ENCODE measurements around the gene PPP2R2C.

PPP2R2C gene

GRCh38 chr4:6287017-6287788 lies 185.2 kb downstream of the PPP2R2C start:
- no peak for DNase-seq (ENCODE audit: low read depth)
- TF ChIP-seq, protein P1, sequence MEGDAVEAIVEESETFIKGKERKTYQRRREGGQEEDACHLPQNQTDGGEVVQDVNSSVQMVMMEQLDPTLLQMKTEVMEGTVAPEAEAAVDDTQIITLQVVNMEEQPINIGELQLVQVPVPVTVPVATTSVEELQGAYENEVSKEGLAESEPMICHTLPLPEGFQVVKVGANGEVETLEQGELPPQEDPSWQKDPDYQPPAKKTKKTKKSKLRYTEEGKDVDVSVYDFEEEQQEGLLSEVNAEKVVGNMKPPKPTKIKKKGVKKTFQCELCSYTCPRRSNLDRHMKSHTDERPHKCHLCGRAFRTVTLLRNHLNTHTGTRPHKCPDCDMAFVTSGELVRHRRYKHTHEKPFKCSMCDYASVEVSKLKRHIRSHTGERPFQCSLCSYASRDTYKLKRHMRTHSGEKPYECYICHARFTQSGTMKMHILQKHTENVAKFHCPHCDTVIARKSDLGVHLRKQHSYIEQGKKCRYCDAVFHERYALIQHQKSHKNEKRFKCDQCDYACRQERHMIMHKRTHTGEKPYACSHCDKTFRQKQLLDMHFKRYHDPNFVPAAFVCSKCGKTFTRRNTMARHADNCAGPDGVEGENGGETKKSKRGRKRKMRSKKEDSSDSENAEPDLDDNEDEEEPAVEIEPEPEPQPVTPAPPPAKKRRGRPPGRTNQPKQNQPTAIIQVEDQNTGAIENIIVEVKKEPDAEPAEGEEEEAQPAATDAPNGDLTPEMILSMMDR (conservative IDR thresholded peaks at IDR 0.05; ENCODE audit: low read depth, low read length): no peak
- no peak overlapping the region for H3K4me3 ChIP-seq (ENCODE audit: low read depth, low read length)

- TF ChIP-seq, protein P1 (conservative IDR thresholded peaks at IDR 0.05; ENCODE audit: low read depth, low read length): no peak
- DNase-seq (ENCODE audit: low read depth): no peak
- no peak overlapping the region for H3K4me3 ChIP-seq (ENCODE audit: low read depth, low read length)
These were observed 189.1 kb downstream of the PPP2R2C start for GRCh38 chr4:6283282-6283681.

DNA sequence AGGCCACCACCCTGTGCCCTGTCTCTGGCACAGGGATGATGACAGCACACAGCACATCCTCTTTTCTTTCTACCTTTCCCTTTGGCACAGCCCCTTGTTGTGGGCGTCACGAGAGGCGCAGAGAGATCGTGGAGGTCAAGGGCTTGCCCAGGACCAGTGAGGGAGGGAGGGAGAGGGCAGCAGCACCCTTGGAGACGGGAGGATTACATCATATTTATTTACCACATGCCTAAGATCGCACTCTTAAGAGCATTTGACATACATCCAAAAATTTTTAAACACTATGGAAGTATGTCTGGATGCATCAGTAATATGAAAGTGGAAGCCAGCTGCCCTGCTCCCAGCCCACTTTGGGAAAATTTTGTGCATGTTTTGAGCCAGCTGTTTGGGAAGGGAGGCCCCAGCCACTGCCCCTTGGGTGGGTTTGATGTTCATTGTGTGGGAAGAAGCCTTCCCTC lies 190.1 kb downstream of the PPP2R2C start:
- no peak overlapping the region for H3K4me3 ChIP-seq (ENCODE audit: low read depth, low read length)
- TF ChIP-seq, protein P1 (conservative IDR thresholded peaks at IDR 0.05; ENCODE audit: low read depth, low read length): no peak
- peak; percentile 58 for DNase-seq (ENCODE audit: low read depth)

DNA sequence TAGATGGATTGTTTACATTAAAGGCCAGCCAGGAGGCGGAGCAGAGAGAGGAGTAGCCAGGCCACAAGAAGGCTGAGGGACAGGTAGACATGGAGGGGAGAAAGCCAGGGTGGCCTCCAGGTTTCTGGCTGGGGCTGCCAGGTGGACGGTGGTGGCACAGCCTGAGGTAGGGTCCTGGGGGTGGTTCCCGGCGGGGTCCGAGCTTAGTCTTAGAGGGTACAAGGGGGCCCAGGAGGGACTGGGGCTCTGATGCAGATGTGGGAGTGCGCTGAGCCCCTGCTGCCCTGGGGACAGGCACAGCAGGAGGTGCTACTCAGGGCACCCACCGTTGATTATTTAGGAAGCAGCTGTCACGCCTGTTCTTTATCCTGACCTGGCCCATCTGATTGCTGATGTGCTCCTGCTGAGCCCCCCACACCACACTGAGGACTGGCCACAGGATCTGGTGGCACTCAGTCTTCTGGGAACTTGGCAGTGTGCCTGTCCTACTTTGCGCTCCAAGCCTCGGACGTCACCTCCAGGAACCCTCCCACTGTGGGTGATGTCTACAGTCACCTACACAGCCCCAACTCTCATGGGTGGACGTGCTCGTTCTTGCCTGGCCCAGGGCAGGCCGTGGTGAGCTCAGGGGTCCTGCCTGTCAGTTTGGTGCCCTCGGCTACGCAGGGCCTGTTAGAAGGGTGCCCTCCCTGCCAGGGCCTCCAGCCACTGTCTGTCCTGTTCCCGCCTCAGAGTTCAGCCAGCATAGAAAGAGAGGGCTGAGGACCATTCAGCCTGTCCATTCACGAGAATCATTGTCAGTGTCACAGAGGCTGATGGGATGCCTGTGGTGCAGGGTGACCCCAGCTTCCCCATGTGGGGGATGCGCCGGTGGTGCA lies 190.7 kb downstream of the PPP2R2C start:
- no peak overlapping the region for H3K4me3 ChIP-seq (ENCODE audit: low read depth, low read length)
- DNase-seq (ENCODE audit: low read depth): no peak
- TF ChIP-seq, protein P1 (conservative IDR thresholded peaks at IDR 0.05; ENCODE audit: low read depth, low read length): no peak

GRCh38 chr4:6280365-6280996 lies 191.9 kb downstream of the PPP2R2C start:
- no peak overlapping the region for H3K4me3 ChIP-seq (ENCODE audit: low read depth, low read length)
- TF ChIP-seq, protein P1 (conservative IDR thresholded peaks at IDR 0.05; ENCODE audit: low read depth, low read length): no peak
- no peak for DNase-seq (ENCODE audit: low read depth)

GRCh38 chr4:6279582-6280289 lies 192.7 kb downstream of the PPP2R2C start:
- DNase-seq (ENCODE audit: low read depth): no peak
- H3K4me3 ChIP-seq (ENCODE audit: low read depth, low read length): no peak overlapping the region
- TF ChIP-seq, protein P1 (conservative IDR thresholded peaks at IDR 0.05; ENCODE audit: low read depth, low read length): no peak
